GM19372 (cell line): ENCODE results near the gene APOB.
A peak's percentile ranks its signal among the peaks of the same experiment; 100 is the strongest.

Experiments
- ATAC-seq: cut with Tn5 transposase; IDR thresholded peaks from one replicate; pipeline ENCODE4 v1.9.1; 2021; ENCODE audit warnings: mild to moderate bottlenecking, low read depth, moderate library complexity; ENCODE audit not compliant: unreplicated experiment

APOB gene

GRCh38 chr2:21047141-21048009 is 3.5 kb upstream of the APOB start:
- ATAC-seq: no peak

- ATAC-seq: no peak
These were observed 2.6 kb upstream of the APOB start for GRCh38 chr2:21046506-21046905.

GRCh38 chr2:21044694-21045371 is 960 bp upstream of the APOB start:
- ATAC-seq: no peak

- ATAC-seq: peak; percentile 74
These were observed 722 bp downstream of the APOB start for GRCh38 chr2:21042958-21043743.

GRCh38 chr2:21042708-21042957 is 1.2 kb downstream of the APOB start:
- no peak for ATAC-seq

GRCh38 chr2:21041943-21042707 is 1.7 kb downstream of the APOB start:
- ATAC-seq: no peak

- no peak for ATAC-seq
These were observed 2.4 kb downstream of the APOB start for GRCh38 chr2:21041462-21041861.

GRCh38 chr2:21040468-21041377 is 3.1 kb downstream of the APOB start:
- ATAC-seq: no peak

- ATAC-seq: no peak
These were observed 3.9 kb downstream of the APOB start for GRCh38 chr2:21039979-21040467.

- no peak for ATAC-seq
These were observed 4.8 kb downstream of the APOB start for GRCh38 chr2:21039080-21039556.

- ATAC-seq: no peak
These were observed 5.3 kb downstream of the APOB start for GRCh38 chr2:21038403-21039073.

- no peak for ATAC-seq
These were observed 6.2 kb downstream of the APOB start for GRCh38 chr2:21037671-21038108.

- no peak for ATAC-seq
These were observed 6.9 kb downstream of the APOB start for GRCh38 chr2:21036708-21037670.

- no peak for ATAC-seq
These were observed 7.7 kb downstream of the APOB start for GRCh38 chr2:21035974-21036707.

- ATAC-seq: no peak
These were observed 8.4 kb downstream of the APOB start for GRCh38 chr2:21035282-21035973.

- no peak for ATAC-seq
These were observed 8.9 kb downstream of the APOB start for GRCh38 chr2:21034972-21035279.
